Activated CD4-positive, alpha-beta T cell treated with anti-CD3 and anti-CD28 coated beads, Interleukin-2, amount 10 ng/mL, durations not matched to agents 7 days and 5 days (primary cell): ENCODE results near the gene GNAQ. TPM values are rescaled to one million over a fixed set of nuclear protein-coding genes. Genes with fewer than 3 reads are reported as not detected.
"Not testable (repeated sequence)": the region's sequence is repeated elsewhere in the genome, so short reads cannot be mapped to it uniquely, and the experiment has no call there.

ENCODE experiments used
- CTCF ChIA-PET: fragments of 350-600 bp; sonication (Branson Sonifier 250); formaldehyde crosslinking; loops from one replicate; lab custom pipeline; 2021; ENCODE audit warnings: antibody characterized with exemption; lab: Charles Lee
- POLR2A ChIA-PET: fragments of 350-600 bp; sonication (Branson Sonifier 250); formaldehyde crosslinking; loops from one replicate; lab custom pipeline; 2021; ENCODE audit warnings: antibody characterized with exemption; lab: Charles Lee
- DNase-seq: peaks from one replicate; pipeline ENCODE4 v3.0.0-alpha.2; 2020
- H3K27ac Mint-ChIP-seq: one replicate; pipeline ENCODE4 v1.8.0; 2021; ENCODE audit warnings: mild to moderate bottlenecking, moderate library complexity, mixed read lengths
- H3K27me3 Mint-ChIP-seq: one replicate; pipeline ENCODE4 v1.8.0; 2021; ENCODE audit warnings: mixed read lengths
- H3K36me3 Mint-ChIP-seq: one replicate; pipeline ENCODE4 v1.8.0; 2021; ENCODE audit warnings: low read depth, mixed read lengths
- H3K4me1 Mint-ChIP-seq: one replicate; pipeline ENCODE4 v1.8.0; 2021; ENCODE audit warnings: mixed read lengths
- H3K4me3 Mint-ChIP-seq: one replicate; pipeline ENCODE4 v1.8.0; 2021; ENCODE audit warnings: mild to moderate bottlenecking, moderate library complexity, mixed read lengths
- H3K9me3 Mint-ChIP-seq: one replicate; pipeline ENCODE4 v1.8.0; 2021; ENCODE audit warnings: mixed read lengths
- total RNA-seq, 2 experiments: library from RNA; stranded (reverse); gene quantifications; one replicate each; pipeline ENCODE4 v1.2.3, GENCODE V29; 2021

Gene GNAQ
- total RNA-seq, result 10 to 100 TPM; 28.1 to 31.8 TPM

DNA sequence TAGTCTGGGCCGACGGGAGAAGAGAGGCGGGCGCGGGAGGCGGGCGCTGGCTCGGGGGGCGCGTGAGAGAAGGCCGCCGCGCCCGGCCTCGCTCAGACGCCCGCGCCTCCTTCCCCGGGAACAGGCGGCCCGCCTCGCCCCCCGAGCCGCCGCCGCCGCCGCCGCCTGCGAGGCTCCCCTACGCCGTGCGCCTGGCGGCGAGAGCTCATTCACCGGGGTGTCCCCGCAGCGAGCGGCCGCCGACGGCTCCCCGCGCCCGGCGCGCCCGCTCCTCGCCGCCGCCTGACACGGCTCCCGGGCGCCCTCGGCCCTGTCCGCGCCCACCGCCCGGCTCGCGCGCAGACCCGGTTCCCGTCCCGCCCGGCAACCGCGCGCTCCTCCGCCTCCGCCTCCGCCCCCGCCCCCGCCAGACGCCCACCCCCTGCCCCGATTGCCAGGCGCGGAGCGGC, at the start of gene GNAQ:
Gene GNAQ (minus strand): TSS at position 368 of the 449 bp plus-strand sequence. CDS start 576 bp downstream, outside the sequence.
- peaks cover 2% of the 10 kb centered on the region for H3K36me3 Mint-ChIP-seq
- POLR2A ChIA-PET, result no interaction called here
- CTCF ChIA-PET, result interaction anchor here (1.1 kb wide), 1 partner anchor 17 kb away, joined by 3 read pairs; no protein-coding TSS in a partner anchor
- H3K9me3 Mint-ChIP-seq, result no peaks in the 10 kb centered on the region
- peak within 1 kb of the TSS; percentile 96 for H3K27ac Mint-ChIP-seq
- H3K4me3 Mint-ChIP-seq, result peak within 1 kb of the TSS; percentile 93
- H3K4me1 Mint-ChIP-seq, result peaks cover 62% of the 10 kb centered on the region
- H3K27me3 Mint-ChIP-seq, result no peaks in the 10 kb centered on the region
- no peak for DNase-seq

DNA sequence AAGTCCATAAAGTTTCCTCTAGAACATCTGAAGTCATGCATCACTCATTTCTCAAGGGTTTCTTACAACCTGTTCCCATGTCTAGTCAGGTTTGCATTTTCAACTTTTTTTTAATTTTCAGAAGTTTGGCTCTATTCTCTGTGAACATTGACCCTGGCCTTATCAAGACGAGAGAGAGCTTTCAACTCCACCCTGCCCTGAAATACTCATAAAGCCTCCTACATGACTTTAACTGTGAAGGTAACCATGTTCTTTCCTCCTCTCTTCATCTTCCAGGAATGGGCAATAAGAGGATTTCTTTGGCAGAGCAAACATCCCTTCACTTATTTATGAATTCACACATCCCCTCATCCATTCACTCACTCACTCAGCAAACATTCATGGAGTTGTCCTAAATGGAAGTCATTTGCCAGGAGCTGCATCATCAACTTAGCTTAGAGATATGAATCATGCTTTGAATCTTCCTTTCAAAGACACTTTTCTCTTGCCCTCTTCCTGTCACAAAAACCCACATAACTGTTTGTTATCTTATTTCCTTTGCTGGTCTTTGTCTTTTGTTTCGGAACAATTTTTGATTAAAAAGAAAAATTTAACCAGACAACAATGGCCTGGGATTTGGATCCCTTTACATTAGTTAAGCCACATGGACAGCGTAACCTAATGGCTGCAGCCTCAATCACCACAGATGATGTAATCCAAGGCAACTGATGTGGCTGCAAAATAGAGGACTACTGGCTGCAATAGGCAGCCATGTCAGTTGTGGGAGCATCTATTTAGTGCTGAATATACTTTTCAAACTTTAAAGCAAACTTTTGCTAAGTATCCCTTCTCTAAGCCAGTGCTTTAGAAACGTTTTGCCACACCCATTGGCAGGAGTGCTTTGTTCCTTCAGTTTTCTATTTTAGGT, 43.0 kb upstream of the GNAQ start:
- POLR2A ChIA-PET, result no interaction called here

DNA sequence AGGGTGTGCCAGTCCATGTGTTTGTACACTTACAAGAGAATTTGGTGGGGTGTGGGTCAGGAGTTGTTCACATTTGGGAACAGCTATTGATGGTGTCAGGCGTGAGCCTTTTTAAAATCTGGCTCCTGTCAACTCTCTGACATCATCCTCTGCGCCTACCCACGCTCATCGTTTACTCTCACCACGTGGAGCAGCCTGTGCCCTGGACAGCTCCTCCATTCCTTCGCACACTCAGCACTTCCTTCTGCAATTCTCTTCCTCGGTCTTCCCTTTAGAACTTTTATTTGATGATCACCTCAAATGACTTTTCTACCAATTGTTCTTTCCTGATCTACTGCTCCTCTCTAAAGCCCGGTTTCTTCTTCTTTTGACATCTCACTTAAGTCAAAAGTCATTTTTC, 42.1 kb upstream of the GNAQ start:
- ChIA-PET POLR2A (no interaction called here), CTCF (interaction anchor here (1.4 to 2.4 kb wide), 2 partner anchors 18 to 20 kb away, joined by 3 to 9 read pairs; no protein-coding TSS in a partner anchor)
- no peak overlapping the region for H3K4me3 Mint-ChIP-seq
- H3K36me3 Mint-ChIP-seq, result peaks cover 43% of the 10 kb centered on the region
- no peak for DNase-seq
- H3K4me1 Mint-ChIP-seq, result peaks cover 48% of the 10 kb centered on the region
- peak overlapping the region; percentile 71 for H3K27ac Mint-ChIP-seq
- H3K9me3 Mint-ChIP-seq, result peaks cover 23% of the 10 kb centered on the region
- peaks cover 2% of the 10 kb centered on the region for H3K27me3 Mint-ChIP-seq

More for the DNA sequence above, 43.0 kb upstream of the GNAQ start:
- Mint-ChIP-seq H3K9me3 (peaks cover 29% of the 10 kb centered on the region), H3K27ac (peak overlapping the region; percentile 91), H3K36me3 (peaks cover 43% of the 10 kb centered on the region), H3K4me3 (peak overlapping the region; percentile 47), H3K27me3 (peaks cover 2% of the 10 kb centered on the region), H3K4me1 (peaks cover 48% of the 10 kb centered on the region)
- peak; percentile 37 for DNase-seq
- CTCF ChIA-PET, result interaction anchor here (1.2 to 2.4 kb wide), 3 partner anchors 10 to 21 kb away, joined by 3 to 9 read pairs (median 4); no protein-coding TSS in a partner anchor

DNA sequence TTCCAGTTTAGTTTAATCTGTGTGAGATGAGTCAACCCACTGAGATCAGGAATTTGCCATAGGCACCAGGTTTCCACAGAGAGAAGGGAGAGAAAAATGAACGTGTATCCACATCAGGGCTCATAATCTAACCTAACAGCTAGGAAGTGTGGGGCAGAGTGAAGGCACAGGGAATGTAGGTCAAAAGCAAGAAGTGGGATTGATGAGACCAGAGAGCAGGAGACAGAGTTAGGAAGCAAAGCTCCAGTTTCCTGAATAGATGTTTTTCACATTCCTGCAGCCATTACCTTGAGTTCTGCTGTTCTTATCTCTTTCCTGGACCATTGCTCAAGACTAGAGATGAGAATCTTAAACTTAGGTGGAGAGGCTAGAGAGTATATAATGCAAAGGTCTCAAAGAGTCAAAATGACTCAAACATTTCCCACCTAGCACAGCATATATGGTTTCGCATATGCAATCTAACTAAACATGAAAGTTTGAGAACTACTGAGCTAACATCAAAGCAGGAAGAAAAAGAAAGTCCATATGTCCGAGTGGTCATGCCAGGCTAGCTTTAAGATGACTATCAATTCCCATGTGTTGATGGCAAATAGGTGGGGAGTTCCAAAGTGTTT, 41.1 kb upstream of the GNAQ start:
- no peak overlapping the region for H3K27ac Mint-ChIP-seq
- peaks cover 2% of the 10 kb centered on the region for H3K27me3 Mint-ChIP-seq
- H3K36me3 Mint-ChIP-seq, result peaks cover 35% of the 10 kb centered on the region
- ChIA-PET CTCF (interaction anchor here (0.7 to 2.4 kb wide), 4 partner anchors 9 to 43 kb away, joined by 3 to 9 read pairs (median 4); no protein-coding TSS in a partner anchor), POLR2A (no interaction called here)
- H3K4me3 Mint-ChIP-seq, result no peak overlapping the region
- H3K4me1 Mint-ChIP-seq, result peaks cover 48% of the 10 kb centered on the region
- H3K9me3 Mint-ChIP-seq, result peaks cover 16% of the 10 kb centered on the region
- DNase-seq, result no peak

DNA sequence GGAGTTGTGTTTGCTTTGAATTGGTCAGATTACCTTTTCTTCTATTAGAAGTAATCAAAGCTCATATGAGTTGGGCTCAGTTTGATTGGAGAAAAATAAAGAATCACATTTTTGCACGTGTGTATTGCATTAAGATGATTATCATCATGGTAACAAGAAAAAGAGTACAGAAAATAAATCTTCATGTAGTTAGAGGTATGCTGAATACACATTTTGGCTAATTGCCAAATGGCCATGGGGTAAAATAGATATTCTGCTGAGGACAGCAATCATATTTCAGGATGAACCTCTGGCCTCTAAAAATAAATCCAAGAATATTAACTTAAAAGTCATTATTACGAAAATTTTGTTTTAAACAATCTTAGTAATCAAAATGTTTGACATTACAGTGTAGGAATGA, 38.9 kb upstream of the GNAQ start:
- CTCF ChIA-PET, result interaction anchor here (1.4 kb wide), 1 partner anchor 18 kb away, joined by 6 read pairs; no protein-coding TSS in a partner anchor
- H3K4me1 Mint-ChIP-seq, result peaks cover 35% of the 10 kb centered on the region

DNA sequence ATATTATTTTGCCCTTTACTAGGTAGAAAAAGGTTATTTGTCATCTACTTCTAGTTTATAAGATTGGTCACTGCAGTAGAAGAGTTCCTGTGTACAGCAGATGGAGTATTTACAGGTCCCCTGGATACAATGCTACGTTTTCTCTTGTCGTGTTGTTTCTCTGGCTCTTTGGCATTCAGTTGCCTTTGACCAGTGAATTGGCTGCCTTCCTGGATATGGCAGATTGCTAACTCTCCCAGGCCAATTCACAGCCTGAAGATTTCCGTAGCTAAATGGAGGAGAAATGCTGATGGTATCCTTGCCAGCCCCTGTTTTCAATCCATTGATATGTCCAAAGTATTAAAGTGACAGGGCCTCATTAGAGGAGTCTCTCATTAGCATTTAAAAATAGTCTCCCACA, 32.5 kb upstream of the GNAQ start:
- ChIA-PET CTCF (interaction anchor here (1.7 kb wide), 1 partner anchor 10 kb away, joined by 4 read pairs; no protein-coding TSS in a partner anchor), POLR2A (no interaction called here)
- H3K4me1 Mint-ChIP-seq, result peaks cover 18% of the 10 kb centered on the region
- no peaks in the 10 kb centered on the region for H3K27me3 Mint-ChIP-seq
- no peak overlapping the region for H3K27ac Mint-ChIP-seq
- no peak for DNase-seq
- peaks cover 34% of the 10 kb centered on the region for H3K9me3 Mint-ChIP-seq
- no peak overlapping the region for H3K4me3 Mint-ChIP-seq
- H3K36me3 Mint-ChIP-seq, result peaks cover 14% of the 10 kb centered on the region

More for the DNA sequence above, 38.9 kb upstream of the GNAQ start:
- no peak for DNase-seq
- Mint-ChIP-seq H3K27me3 (peaks cover 2% of the 10 kb centered on the region), H3K36me3 (peaks cover 25% of the 10 kb centered on the region), H3K9me3 (peaks cover 24% of the 10 kb centered on the region), H3K4me3 (no peak overlapping the region), H3K27ac (no peak overlapping the region)
- POLR2A ChIA-PET, result no interaction called here

DNA sequence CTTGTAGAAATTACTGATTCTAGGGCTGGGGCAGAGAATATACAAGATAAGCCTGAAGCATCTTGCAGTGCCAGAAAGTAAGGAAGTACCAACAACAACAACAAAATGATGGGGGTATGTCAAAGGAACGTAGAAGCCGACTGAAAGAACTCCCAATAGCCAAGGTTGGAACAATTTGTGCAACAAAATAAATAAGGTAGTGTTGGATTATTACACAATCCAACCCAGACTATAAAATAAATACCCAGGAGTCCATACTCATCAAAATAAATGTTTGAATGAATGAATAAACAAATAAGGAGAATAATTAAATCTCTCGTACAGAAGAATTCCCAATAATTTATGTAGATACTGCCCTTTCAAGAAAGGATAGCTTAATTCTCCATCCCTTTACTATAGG, 31.1 kb upstream of the GNAQ start:
- Mint-ChIP-seq H3K27ac (no peak overlapping the region), H3K36me3 (peaks cover 21% of the 10 kb centered on the region), H3K4me1 (peaks cover 18% of the 10 kb centered on the region), H3K27me3 (peaks cover 11% of the 10 kb centered on the region), H3K9me3 (peaks cover 39% of the 10 kb centered on the region), H3K4me3 (no peak overlapping the region)
- ChIA-PET CTCF (no interaction called here), POLR2A (no interaction called here)
- DNase-seq, result no peak

DNA sequence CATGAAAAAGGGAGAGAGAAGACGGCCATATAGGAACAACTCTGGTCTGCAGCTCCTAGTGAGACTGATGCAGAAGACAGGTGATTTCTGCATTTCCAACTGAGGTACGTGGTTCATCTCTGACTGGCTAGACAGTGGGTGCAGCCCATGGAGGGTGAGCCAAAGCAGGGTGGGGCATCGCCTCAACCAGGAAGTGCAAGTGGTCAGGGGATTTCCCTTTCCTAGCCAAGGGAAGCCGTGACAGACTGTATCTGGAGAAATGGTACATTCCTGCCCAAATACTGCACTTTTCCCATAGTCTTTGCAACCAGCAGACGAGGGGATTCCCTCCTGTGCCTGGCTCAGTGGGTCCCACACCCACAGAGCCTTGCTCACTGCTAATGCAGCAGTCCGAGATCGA, 22.6 kb upstream of the GNAQ start:
- Mint-ChIP-seq H3K4me1 (peaks cover 28% of the 10 kb centered on the region), H3K27ac (peak overlapping the region; percentile 5), H3K9me3 (peaks cover 20% of the 10 kb centered on the region), H3K4me3 (peak overlapping the region; percentile 23), H3K27me3 (peaks cover 25% of the 10 kb centered on the region), H3K36me3 (peaks cover 30% of the 10 kb centered on the region)
- CTCF ChIA-PET, result interaction anchor here (0.5 to 3.4 kb wide), 7 partner anchors 9 to 65 kb away, joined by 3 to 20 read pairs (median 3); no protein-coding TSS in a partner anchor
- DNase-seq, result peak; percentile 48
- POLR2A ChIA-PET, result not testable (repeated sequence)

DNA sequence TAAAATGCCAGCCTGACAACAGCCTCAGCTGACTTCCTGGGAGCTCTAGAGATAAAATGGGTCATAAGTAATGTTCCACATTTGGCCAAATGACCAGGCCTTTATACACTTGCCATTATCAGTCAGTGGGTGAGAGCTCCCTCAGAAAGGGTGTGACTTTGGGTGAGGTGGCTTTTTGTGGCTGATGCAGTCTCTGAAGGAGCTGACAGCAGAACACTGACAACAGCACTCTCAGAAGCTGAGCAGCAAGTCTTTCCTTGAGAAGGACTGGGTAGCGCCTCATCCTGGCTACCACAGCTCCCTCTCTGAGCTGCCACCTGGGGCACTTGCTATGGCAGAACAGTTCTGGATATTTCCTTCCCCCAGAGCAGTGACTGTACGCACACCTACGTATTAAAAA, 22.0 kb upstream of the GNAQ start:
- Mint-ChIP-seq H3K4me3 (peak overlapping the region; percentile 23), H3K27me3 (peaks cover 23% of the 10 kb centered on the region)
- CTCF ChIA-PET, result interaction anchor here (0.5 to 3.4 kb wide), 9 partner anchors 9 to 138 kb away, joined by 3 to 20 read pairs (median 3); no protein-coding TSS in a partner anchor

DNA sequence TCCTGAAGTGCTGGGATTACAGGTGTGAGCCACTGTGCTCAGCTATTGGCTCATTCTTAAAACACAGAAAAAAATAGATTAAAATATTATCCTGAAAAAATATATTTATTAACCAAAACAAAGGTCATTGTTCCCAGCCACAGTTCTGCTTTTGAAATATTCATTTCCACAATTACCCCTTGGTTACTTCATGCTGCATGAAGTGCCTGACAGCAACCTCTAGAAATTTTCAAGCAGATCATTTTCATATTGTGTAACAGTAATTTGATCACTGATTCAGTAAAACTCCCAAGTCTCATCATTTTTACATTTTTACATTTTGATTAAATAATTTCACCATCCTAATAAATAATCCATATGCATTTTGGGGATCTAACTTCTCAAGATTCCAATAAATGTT, 18.8 kb upstream of the GNAQ start:
- CTCF ChIA-PET, result no interaction called here
- no peak for DNase-seq
- no peak overlapping the region for H3K4me3 Mint-ChIP-seq
- peaks cover 26% of the 10 kb centered on the region for H3K4me1 Mint-ChIP-seq
- H3K36me3 Mint-ChIP-seq, result peaks cover 10% of the 10 kb centered on the region
- POLR2A ChIA-PET, result no interaction called here
- peaks cover 9% of the 10 kb centered on the region for H3K9me3 Mint-ChIP-seq
- H3K27me3 Mint-ChIP-seq, result peaks cover 4% of the 10 kb centered on the region
- no peak overlapping the region for H3K27ac Mint-ChIP-seq

More for the DNA sequence above, 22.0 kb upstream of the GNAQ start:
- POLR2A ChIA-PET, result no interaction called here
- peaks cover 30% of the 10 kb centered on the region for H3K36me3 Mint-ChIP-seq
- H3K4me1 Mint-ChIP-seq, result peaks cover 28% of the 10 kb centered on the region
- H3K9me3 Mint-ChIP-seq, result peaks cover 19% of the 10 kb centered on the region
- no peak for DNase-seq
- no peak overlapping the region for H3K27ac Mint-ChIP-seq

DNA sequence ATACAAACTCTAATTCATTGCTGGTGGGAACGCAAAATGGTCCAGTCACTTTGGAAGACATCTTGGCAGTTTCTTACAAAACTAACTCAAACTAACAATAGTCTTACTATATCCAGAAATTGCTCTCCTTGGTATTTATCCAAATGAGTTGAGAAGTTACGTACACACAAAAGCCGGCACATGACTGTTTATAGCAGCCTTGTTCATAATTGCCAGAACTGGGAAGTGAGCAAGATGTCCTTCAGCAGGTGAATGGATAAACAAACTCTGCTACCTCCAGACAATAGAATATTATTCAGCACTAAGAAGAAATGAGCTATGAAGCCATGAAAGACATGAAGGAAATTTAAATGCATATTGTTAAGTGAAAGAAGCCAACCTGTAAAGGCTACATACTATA, 17.9 kb upstream of the GNAQ start:
- H3K4me3 Mint-ChIP-seq, result no peak overlapping the region
- peaks cover 17% of the 10 kb centered on the region for H3K4me1 Mint-ChIP-seq
- ChIA-PET CTCF (no interaction called here), POLR2A (no interaction called here)
- H3K36me3 Mint-ChIP-seq, result peaks cover 4% of the 10 kb centered on the region
- no peak for DNase-seq
- H3K27me3 Mint-ChIP-seq, result peaks cover 3% of the 10 kb centered on the region
- H3K27ac Mint-ChIP-seq, result no peak overlapping the region
- peaks cover 7% of the 10 kb centered on the region for H3K9me3 Mint-ChIP-seq

DNA sequence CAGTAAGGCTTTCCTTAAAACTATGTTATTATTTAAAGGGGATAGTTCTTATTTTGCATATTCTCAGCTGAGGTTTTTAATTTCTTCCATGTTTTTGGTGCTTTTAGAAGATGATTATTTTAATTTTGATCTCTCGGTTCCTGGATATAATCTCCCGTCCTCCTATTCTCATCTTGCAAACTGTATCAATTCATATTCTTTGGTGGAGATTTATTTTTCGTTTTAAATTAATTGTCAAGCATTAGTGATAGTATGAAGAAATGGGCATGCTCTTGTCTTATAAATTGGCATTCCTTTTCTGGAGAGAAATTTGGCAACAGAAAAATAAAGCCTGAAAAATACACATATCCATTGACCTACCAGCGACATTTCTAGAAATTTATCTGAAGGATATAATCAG, 15.5 kb upstream of the GNAQ start:
- POLR2A ChIA-PET, result no interaction called here
- no peaks in the 10 kb centered on the region for H3K4me1 Mint-ChIP-seq
- H3K27me3 Mint-ChIP-seq, result peaks cover 3% of the 10 kb centered on the region
- no peak overlapping the region for H3K27ac Mint-ChIP-seq
- H3K9me3 Mint-ChIP-seq, result no peaks in the 10 kb centered on the region
- no peak overlapping the region for H3K4me3 Mint-ChIP-seq
- H3K36me3 Mint-ChIP-seq, result no peaks in the 10 kb centered on the region
- DNase-seq, result no peak
- CTCF ChIA-PET, result interaction anchor here (0.6 kb wide), 1 partner anchor 178 kb away, joined by 3 read pairs; no protein-coding TSS in a partner anchor
